Measurements from ENCODE around the gene IL4R.

IL4R gene

DNA sequence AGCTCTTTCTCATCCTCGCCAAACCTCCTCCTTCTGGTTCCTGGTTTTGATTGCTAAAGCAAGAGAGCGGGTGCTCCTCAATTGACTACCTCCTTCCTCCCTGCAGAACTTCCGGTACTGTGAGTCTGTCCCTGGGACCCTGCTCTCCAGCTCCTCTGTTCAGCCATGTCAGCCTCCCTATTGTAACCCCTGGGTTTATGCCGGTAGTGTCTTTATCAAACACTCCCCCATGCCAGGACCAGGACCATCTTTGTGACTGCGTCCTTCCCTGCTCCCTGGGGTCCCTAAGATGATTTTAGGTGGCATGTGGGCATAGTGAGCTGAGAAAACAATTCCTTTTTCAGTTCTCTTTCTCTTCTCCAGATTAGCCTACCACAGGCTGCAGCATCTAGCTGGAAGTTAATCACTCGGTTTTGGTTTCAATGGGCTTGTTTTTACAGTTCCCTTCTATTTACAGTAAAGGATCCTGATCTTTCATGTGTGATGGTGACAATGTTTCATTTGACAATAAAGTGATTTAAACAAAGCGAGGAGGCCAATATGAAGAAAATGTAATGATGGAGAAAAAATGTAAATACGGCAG lies 60.5 kb downstream of the IL4R start:
- H3K4me3 ChIP-seq (ENCODE audit: low read length) = peak overlapping the region; percentile 29; the same call in 1 of the 2 replicates

DNA sequence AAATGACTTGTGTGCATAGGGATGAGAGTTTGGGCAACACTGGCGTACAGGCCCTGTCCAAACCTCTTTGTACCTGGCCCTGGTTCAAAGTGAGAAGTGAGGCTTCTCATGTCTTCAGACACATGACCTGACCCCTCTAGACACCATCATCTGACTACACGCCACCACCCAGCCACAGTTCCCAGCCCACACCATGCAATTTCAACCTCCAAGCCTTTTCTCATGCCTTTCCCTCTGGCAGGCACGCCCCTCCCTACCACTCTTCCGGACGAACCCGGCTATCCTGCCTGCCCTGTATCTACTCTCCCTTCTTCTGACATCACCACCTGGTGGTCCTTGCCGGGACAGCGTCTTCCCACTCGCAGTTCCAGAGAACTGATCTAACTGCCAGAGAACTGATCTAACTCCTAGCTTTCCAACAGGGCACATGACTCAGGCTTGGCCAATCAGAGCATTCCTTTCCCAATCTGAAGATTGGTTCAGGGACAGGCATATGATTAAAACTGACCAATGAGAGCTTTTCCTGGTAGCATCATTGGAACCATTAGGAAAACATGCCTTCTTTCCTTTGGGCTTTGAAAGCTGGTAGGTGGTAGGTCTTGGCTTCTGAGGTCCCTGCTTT lies 61.1 kb downstream of the IL4R start:
- TF ChIP-seq ZNF274 (IDR thresholded peaks at IDR 0.05; ENCODE audit: low read depth, low read length) = no peak
- peak overlapping the region; percentile 29; the same call in 1 of the 2 replicates for H3K4me3 ChIP-seq (ENCODE audit: low read length)

More for the DNA sequence above, 60.5 kb downstream of the IL4R start:
- no peak for TF ChIP-seq ZNF274 (IDR thresholded peaks at IDR 0.05; ENCODE audit: low read depth, low read length)

- TF ChIP-seq ZNF274 (IDR thresholded peaks at IDR 0.05; ENCODE audit: low read depth, low read length) = no peak
- H3K4me3 ChIP-seq (ENCODE audit: low read length) = peak overlapping the region; percentile 3; the same call in 1 of the 2 replicates
Observed at GRCh38 chr16:27377666-27378485, 64.1 kb downstream of the IL4R start.

- no peak overlapping the region for H3K4me3 ChIP-seq (ENCODE audit: low read length)
- no peak for TF ChIP-seq ZNF274 (IDR thresholded peaks at IDR 0.05; ENCODE audit: low read depth, low read length)
Observed at GRCh38 chr16:27378871-27379481, 65.2 kb downstream of the IL4R start.

- no peak overlapping the region for H3K4me3 ChIP-seq (ENCODE audit: low read length)
- no peak for TF ChIP-seq ZNF274 (IDR thresholded peaks at IDR 0.05; ENCODE audit: low read depth, low read length)
Observed at GRCh38 chr16:27379919-27380318, 66.1 kb downstream of the IL4R start.

DNA sequence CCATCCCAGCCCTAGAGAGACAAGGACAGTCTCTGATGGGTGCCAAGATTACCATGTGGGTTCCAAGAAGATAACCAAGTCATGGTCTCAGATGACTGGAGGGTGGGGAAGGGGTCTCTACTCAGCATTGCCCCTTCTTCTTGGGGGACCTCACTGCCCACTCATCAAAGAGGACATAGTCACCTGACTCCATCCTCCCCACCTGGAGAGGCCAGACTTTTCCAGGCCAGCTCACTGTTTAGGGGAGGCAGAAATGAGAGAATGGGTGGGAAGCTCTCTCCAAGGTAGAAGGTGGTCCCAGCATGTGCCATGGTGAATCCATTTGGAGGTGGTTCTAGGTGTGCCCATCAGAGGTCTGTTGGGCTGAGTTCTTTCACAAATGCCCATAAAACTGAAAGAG lies 67.5 kb downstream of the IL4R start:
- no peak for TF ChIP-seq ZNF274 (IDR thresholded peaks at IDR 0.05; ENCODE audit: low read depth, low read length)
- H3K4me3 ChIP-seq (ENCODE audit: low read length) = no peak overlapping the region

- no peak overlapping the region for H3K4me3 ChIP-seq (ENCODE audit: low read length)
- no peak for TF ChIP-seq ZNF274 (IDR thresholded peaks at IDR 0.05; ENCODE audit: low read depth, low read length)
Observed at GRCh38 chr16:27381974-27382855, 68.4 kb downstream of the IL4R start.

- no peak overlapping the region for H3K4me3 ChIP-seq (ENCODE audit: low read length)
- TF ChIP-seq ZNF274 (IDR thresholded peaks at IDR 0.05; ENCODE audit: low read depth, low read length) = no peak
Observed at GRCh38 chr16:27383556-27384243, 69.9 kb downstream of the IL4R start.

- no peak overlapping the region for H3K4me3 ChIP-seq (ENCODE audit: low read length)
- no peak for TF ChIP-seq ZNF274 (IDR thresholded peaks at IDR 0.05; ENCODE audit: low read depth, low read length)
Observed at GRCh38 chr16:27384425-27384824, 70.7 kb downstream of the IL4R start.

GRCh38 chr16:27385398-27385797 lies 71.6 kb downstream of the IL4R start:
- TF ChIP-seq ZNF274 (IDR thresholded peaks at IDR 0.05; ENCODE audit: low read depth, low read length) = no peak
- H3K4me3 ChIP-seq (ENCODE audit: low read length) = no peak overlapping the region

GRCh38 chr16:27386674-27387073 lies 72.9 kb downstream of the IL4R start:
- H3K4me3 ChIP-seq (ENCODE audit: low read length) = no peak overlapping the region
- no peak for TF ChIP-seq ZNF274 (IDR thresholded peaks at IDR 0.05; ENCODE audit: low read depth, low read length)

GRCh38 chr16:27387724-27388123 lies 74.0 kb downstream of the IL4R start:
- TF ChIP-seq ZNF274 (IDR thresholded peaks at IDR 0.05; ENCODE audit: low read depth, low read length) = no peak

More at GRCh38 chr16:27387724-27388123, 74.0 kb downstream of the IL4R start:
- no peak overlapping the region for H3K4me3 ChIP-seq (ENCODE audit: low read length)
